Measurements from ENCODE around the gene PLCH1.
"Not testable (repeated sequence)": the region's sequence is repeated elsewhere in the genome, so short reads cannot be mapped to it uniquely, and the experiment has no call there.

Gene PLCH1

GRCh38 chr3:155407971-155408370 is 336.9 kb downstream of the PLCH1 start:
- DNase-seq: no peak

DNA sequence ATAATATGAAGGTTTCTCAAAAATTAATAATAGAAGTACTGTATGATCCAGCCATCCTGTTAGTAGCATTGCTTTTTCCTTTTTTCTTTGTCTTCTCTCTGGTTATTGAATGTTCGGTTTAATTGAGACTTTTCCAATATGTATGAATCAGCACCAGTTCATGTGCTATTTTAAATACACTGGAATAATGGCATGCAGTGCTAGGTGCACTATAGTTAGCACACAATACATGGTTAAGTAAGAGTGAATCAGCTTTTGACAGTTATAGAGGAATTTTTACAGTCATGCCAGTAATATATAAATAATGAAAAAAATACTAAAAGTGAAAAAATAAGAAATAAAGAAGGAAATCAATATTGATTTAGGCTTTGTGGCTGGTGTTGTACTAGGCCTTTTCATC is 337.5 kb downstream of the PLCH1 start:
- DNase-seq: no peak

DNA sequence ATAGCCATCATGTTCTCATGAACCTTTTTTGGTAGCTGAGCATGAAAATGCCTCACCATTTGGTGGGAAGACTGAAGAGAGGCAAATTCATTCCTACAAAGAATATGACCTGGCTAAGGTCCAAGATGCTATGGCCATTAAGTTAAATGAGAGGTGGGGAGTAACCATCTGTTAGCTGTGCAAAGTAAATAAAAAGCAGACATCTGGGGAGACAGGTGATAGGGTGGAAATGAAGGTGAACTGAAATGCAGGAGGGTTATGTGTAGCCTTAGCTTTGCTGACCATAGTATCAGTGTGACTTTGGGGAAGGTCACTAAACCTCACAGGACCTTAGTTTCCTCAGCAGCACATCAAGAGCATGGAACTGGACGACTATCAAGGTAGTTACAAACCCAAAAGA is 340.4 kb downstream of the PLCH1 start:
- DNase-seq: no peak

- no peak for DNase-seq
These were observed 342.2 kb downstream of the PLCH1 start for GRCh38 chr3:155402656-155403055.

DNA sequence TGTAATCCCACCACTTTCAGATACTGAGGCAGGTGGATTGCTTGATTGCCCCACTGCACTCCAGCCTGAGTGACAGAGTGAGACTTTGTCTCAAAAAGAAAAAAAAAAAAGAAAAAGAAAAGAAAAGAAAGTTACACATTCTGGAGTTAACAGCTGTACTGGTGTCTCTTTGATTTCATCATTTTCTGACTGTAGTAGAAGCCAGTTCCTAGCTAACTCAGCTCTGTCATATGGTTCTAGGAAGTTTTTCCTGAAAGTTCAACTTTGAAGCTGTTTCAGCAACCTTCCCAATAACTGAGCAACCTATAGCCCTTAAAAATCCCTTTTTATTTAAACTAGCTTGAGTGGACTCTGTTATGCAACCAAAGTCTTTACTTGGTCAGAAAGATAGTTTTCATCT is 346.8 kb downstream of the PLCH1 start:
- DNase-seq: no peak

DNA sequence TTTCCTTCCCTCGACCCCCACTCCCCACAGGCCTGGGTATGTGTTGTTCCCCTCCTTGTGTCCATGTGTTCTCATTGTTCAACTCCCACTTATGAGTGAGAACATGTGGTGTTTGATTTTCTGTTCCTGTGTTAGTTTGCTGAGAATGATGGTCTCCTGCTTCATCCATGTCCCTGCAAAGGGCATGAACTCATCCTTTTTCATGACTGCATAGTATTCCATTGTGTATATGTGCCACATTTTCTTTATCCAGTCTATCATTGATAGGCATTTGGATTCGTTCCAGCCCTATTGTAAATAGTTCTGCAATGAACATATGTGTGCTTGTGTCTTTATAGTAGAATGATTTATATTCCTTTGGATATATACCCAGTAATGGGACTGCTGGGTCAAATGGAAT is 350.0 kb downstream of the PLCH1 start:
- not testable (repeated sequence) for DNase-seq

- DNase-seq: no peak
These were observed 350.6 kb downstream of the PLCH1 start for GRCh38 chr3:155394240-155394639.

GRCh38 chr3:155393316-155393715 is 351.6 kb downstream of the PLCH1 start:
- no peak for DNase-seq

DNA sequence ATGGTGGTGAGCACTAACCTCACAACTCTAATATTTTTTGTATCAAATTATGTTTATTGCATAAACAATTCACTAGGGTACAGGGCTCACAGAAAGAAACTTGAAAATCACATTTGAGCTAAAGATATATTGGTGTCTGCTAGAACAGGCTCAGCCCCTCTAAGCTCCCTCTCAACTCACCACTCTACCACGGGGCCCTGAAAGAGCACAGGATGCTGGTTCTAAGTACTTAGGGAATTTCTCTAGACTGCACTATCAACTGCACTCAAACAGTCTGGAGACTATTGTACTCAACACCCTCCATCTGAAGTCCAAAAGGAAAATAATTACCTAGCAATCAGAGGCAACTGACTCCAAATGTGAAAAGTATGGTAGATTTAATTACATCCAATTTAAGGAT is 352.7 kb downstream of the PLCH1 start:
- DNase-seq: no peak

GRCh38 chr3:155391551-155391958 is 353.3 kb downstream of the PLCH1 start:
- DNase-seq: no peak

GRCh38 chr3:155391104-155391503 is 353.8 kb downstream of the PLCH1 start:
- no peak for DNase-seq

- no peak for DNase-seq
These were observed 354.5 kb downstream of the PLCH1 start for GRCh38 chr3:155390351-155390750.

DNA sequence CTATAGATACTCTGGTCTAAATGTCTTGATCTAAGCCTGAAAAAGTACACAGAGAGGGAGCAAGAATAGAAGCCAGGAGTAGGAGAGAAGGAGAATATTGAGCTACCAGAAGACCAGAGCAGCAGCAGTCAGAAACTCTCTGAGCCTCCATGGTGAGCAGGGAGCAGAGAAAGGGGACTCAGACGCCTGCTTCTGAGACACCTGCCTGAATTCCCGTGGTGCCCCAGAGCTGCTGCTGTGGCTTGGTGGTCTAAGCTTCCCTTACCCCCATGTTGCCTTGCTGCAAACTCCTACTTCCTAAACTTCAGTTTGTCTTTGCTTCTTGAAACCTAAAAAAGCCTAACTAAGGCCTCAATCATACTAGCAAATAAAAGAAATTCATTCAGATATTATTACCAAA is 356.5 kb downstream of the PLCH1 start:
- DNase-seq: no peak

DNA sequence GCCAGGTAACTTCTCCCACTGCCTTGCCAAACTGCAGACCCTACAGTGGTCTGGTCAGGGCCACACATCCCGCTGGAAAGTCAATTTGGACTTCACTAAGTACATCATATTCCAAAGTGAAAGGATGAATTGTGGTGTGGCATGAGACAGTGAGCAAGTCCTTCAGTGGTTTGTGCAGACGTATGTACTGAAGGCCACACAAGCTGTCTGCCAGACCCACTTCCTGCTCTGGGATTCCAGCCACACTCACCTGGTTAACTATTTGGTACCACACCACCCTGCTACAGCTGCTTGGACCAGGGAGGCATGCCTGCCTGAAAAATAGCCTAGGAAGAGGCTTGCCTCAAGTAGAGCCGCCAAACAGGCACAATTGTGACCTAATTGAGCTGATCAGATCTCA is 357.3 kb downstream of the PLCH1 start:
- no peak for DNase-seq

GRCh38 chr3:155386919-155387318 is 358.0 kb downstream of the PLCH1 start:
- no peak for DNase-seq

GRCh38 chr3:155385896-155386625 is 358.8 kb downstream of the PLCH1 start:
- DNase-seq: no peak

GRCh38 chr3:155382396-155383042 is 362.4 kb downstream of the PLCH1 start:
- DNase-seq: no peak

DNA sequence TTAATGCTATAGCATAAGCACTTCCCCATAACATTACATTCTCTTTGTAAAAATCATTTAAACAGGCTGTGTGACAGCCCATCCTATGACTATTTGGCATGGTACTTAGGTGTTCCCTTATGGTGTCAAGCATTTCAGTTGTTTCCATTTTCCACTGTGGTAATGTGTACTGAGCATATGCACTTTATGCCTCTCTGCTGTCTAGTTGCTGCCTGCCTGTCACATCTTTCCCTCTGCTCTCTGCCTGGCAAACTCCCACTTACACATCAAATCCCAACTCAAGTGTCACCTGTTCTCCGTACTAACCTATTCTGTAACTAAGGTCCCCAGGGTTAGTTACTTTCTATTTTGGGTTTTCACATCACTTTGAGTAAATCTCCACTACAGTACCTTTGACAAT is 367.0 kb downstream of the PLCH1 start:
- DNase-seq: no peak

DNA sequence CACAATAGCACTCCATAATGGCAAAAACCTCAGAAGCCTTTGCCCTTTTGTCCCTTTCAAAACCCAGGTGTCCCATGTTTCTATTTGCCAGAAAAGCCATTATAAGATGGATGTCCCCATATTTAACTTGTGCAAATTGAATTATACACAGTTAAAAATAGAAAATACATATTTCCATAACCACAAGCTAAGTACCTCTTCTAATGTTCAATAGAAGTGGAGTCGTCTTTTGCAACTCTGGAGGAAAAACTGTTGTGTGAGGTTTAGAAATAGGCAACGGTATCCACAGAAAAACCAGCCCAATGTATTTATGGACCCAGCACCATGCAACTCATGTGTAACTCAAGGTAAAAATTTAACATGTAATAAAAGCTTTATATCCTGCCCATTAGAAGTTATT is 367.8 kb downstream of the PLCH1 start:
- no peak for DNase-seq

DNA sequence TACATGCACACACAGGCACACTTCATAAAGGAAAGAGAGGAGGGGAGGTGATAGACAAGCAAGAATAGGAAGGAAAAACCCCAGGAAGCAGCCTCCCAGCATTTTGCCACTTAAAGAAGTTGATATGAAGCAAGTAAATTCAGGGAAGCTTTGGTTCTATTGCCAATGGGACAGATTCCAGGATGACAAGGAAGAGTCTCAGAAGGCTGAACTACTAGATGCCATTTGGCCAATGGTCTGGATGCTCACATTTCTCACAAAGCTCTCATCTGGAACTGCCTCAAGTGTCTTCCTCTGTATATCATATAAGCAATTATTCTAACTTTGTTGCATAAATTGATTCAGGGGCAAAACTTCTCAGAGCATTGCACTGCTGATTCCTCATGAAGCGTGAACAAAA is 372.6 kb downstream of the PLCH1 start:
- no peak for DNase-seq

DNA sequence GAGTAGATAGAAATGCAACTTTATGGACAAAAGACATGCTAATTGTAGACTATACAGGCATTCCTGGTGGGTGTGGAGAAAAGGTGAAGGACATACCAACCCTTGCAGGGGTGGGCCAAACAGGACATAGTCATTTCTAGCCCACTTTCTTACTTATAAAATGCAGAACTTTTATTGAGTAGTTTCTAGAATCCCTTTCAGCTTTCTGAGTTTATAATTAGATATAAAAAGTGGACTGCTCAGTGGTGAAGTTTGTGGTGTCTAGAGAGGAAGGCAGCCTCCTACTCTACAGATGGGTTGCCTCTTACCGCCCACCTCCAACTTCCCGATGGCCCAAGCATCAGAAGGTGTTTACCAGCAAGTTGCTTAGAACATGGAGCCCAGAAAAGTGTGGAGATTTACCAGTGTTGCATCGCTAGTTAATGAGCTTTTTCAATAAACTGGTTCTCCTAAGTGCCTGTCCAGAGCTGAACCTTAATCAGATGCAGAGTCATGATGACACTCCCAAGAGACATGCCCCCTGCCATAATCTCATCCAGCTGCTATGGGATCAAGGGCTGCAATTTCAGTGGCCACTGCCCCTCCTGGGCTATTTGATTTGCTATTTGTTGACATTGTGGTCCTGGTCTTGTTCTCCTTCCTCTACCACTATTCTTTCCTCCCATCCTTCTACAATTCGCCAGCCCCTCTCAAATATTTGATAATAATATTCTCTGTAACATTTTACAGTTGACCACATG is 373.9 kb downstream of the PLCH1 start:
- no peak for DNase-seq

DNA sequence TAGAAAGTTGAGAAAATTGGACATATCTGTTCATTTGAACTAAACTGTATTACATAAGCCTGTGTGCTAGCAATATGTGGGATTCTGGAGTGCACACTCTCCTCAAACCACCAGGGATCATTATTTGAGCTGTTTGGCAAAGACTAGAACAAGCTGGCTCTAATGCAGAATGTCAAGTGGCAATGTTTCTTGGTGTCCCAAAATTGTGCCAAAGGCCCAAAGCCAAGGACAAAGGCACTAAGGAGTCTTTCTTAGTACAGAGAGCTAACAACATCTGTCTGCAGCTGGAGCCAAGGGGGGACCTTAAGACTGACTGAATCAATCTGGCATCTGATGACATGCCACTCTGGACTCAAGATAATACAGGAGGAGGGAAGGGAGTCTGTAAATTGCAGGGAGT is 374.7 kb downstream of the PLCH1 start:
- DNase-seq: no peak

DNA sequence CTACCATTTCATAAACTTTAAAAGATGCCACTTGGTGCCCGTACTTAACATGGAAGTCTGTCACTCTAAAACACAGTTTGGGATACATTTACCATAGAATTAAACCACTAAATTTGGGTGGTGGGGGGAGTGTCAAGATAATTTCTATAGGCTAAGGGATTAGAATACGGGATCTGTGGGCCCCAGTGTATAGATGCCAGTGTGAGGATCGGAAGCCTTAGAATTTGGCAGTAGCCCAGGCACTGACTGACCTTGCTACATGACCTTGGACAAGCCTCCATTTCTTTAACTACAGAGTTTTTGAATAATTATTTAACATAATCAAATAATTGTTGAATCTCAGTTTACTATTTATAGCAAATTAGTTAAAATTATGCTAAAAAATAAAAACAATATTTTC is 375.1 kb downstream of the PLCH1 start:
- no peak for DNase-seq

- no peak for DNase-seq
These were observed 375.6 kb downstream of the PLCH1 start for GRCh38 chr3:155369244-155369643.
